GM04503 (cell line): ENCODE results near the gene COX8C.
"Not testable (repeated sequence)": the region's sequence is repeated elsewhere in the genome, so short reads cannot be mapped to it uniquely, and the experiment has no call there.

Experiments
- DNase-seq: peaks from one replicate; pipeline ENCODE4 v3.0.0-alpha.2; 2012; ENCODE audit warnings: low read depth

The COX8C gene

GRCh38 chr14:93375673-93376156 lies 28.7 kb downstream of the COX8C start:
- DNase-seq = no peak

- no peak for DNase-seq
These were observed 32.8 kb downstream of the COX8C start for GRCh38 chr14:93379831-93380230.

- no peak for DNase-seq
These were observed 34.7 kb downstream of the COX8C start for GRCh38 chr14:93381644-93382043.

- not testable (repeated sequence) for DNase-seq
These were observed 37.3 kb downstream of the COX8C start for GRCh38 chr14:93384256-93384655.

GRCh38 chr14:93395231-93395630 lies 48.2 kb downstream of the COX8C start:
- DNase-seq = no peak

GRCh38 chr14:93396456-93396855 lies 49.5 kb downstream of the COX8C start:
- DNase-seq = no peak
